ENCODE measurements around the gene HES5.
A peak's percentile ranks its signal among the peaks of the same experiment; 100 is the strongest.
"Not testable (repeated sequence)": the region's sequence is repeated elsewhere in the genome, so short reads cannot be mapped to it uniquely, and the experiment has no call there.

HES5 gene

DNA sequence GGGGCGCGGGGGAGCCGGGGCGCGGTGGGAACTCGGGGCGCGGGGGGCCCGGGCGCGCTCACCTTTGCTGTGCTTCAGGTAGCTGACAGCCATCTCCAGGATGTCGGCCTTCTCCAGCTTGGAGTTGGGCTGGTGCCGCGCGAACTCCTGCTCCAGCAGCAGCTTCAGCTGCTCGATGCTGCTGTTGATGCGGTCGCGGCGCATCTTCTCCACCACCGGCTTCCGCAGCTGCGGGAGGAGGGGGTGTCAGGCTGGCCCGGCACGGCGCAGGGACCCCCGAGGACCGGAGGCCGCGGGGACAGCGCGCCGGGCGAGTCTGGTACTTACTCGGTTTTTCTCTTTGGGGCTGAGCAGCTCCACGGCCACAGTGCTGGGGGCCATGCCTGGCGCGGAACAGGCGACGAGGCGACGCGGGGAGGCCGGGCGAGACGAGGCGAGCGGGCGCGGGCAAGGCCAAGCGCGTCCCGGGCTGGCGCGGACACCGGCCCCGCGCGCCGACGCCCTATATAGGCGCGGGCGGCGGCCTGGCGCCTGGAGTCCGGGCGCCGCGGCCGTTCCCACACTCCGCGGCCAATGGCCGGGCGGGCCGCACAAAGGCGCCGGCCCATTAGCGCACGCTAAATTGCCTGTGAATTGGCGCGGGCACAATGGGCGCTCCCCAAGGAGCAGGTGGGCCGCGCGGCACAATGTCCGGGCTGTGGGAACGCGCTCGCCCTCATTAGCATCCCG lies at the start of gene HES5:
Gene HES5, minus strand, starts transcription at position 480 of the 729 bp plus-strand sequence. Its CDS starts 99 bp downstream, at position 381.
- no peak for DNase-seq (ENCODE audit: low spot score)

GRCh38 chr1:2578758-2579118 lies 48.7 kb upstream of the HES5 start:
- no peak for FAIRE-seq

More for the DNA sequence above, at the start of gene HES5:
- FAIRE-seq = no peak

GRCh38 chr1:2577565-2578075 lies 47.6 kb upstream of the HES5 start:
- DNase-seq (ENCODE audit: low spot score); FAIRE-seq: not testable (repeated sequence)

More at GRCh38 chr1:2578758-2579118, 48.7 kb upstream of the HES5 start:
- no peak for DNase-seq (ENCODE audit: low spot score)

DNA sequence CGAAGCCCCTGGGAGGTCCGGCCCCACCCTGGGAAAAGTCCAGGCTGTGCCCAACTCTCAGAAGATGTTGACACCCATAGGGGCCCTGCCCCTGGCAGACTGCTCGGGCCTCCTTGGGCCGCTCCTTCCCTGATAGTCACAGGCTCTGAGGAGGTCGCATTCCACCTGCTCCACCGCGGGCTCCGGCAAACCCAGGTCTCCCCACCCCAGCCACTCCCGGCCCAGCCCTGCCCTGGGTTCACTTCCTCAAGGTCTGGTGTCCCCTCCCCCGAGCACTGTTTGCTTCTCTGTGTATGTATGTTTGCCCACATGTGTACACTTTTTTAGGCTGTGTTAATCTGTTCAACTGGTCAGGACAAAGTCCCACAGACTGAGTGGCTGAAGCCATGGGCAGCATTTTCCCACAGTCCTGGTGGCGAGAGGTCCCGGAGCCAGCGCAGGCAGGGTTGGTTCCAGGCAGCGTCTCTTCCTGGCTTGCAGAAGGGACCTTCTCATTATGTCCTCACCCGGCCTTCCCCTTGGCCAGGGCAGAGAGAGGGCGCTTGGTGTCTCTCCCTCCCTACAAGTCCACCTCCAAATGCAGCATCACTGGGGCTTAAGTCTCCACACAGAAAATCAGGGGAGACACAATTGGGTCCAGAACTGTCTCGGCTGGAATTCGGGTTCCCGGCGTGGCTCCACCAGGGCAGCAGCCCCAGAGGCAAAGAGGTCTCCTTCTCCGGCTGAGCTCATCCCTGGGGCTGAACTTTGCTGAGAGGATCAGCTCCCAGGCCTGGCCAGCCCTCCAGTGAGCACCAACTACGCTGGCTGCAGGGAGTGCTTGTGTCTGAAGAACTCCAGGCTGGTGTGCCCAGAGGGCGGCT lies 46.0 kb upstream of the HES5 start:
- DNase-seq (ENCODE audit: low spot score) (no peak), FAIRE-seq (no peak)

DNA sequence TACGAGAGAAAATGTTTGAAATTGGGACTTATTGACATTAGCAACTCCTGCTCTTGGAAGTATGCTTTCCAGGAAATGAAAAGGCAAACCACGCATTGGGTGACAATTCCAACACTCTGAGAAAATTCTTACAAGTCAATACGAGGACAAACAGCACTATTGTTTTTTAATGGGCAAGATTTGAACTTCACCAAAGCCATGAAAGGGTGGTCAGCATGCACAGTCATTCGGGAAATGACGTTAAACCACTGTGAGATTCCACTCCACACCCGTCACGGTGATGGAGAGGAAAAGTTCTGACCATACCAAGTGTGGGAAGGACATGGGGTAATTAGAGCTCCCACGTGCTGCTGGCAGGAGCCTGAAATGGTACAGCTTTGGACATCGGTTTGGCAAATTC lies 44.3 kb upstream of the HES5 start:
- no peak for DNase-seq (ENCODE audit: low spot score)
- no peak for FAIRE-seq

- FAIRE-seq (no peak), DNase-seq (ENCODE audit: low spot score) (no peak)
Measured at GRCh38 chr1:2573250-2573920, 43.3 kb upstream of the HES5 start.

GRCh38 chr1:2571348-2571747 lies 41.3 kb upstream of the HES5 start:
- no peak for FAIRE-seq
- no peak for DNase-seq (ENCODE audit: low spot score)

DNA sequence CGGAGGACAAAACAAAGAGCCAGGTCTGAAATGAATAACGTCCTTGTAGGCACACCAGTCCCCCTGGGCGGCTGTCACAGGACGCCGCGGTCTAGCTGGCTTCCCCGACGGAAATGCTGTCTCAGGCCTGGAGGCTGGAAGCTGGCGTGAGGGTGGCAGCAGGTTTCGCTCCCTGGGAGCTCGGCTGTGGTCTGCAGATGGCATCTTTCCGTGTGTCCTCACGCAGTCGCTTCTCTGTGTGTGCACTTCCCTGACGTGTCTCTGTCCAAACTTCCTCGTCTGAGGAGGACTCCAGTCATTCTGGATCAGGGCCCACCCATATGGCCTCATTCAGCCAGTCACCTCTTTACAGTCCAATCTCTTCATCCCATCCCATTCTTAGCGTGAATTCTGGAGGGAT lies 40.3 kb upstream of the HES5 start:
- DNase-seq (ENCODE audit: low spot score) (no peak), FAIRE-seq (no peak)

- FAIRE-seq = not testable (repeated sequence)
Measured at GRCh38 chr1:2569703-2570102, 39.6 kb upstream of the HES5 start.

DNA sequence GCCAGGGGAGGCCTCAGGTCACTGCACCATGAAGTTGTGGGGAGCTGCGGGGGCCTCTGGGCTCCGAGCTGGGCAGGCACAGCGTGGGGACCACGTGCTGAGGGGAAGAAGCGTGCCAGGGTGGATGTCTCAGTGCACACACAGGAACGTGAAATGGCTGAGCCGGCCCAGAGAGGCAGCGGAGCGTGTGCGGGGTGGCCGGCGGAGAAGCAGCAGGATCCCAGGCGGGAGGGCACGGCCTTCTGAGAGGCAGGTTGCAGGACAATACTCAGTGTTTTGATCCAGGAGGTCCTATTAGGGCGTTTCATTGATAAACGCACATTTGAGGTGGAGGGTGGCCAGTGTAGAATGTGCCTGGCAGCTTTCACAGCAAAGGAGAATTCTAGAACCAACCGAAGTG lies 39.0 kb upstream of the HES5 start:
- DNase-seq (ENCODE audit: low spot score) = no peak
- FAIRE-seq = no peak

More at GRCh38 chr1:2569703-2570102, 39.6 kb upstream of the HES5 start:
- not testable (repeated sequence) for DNase-seq (ENCODE audit: low spot score)

DNA sequence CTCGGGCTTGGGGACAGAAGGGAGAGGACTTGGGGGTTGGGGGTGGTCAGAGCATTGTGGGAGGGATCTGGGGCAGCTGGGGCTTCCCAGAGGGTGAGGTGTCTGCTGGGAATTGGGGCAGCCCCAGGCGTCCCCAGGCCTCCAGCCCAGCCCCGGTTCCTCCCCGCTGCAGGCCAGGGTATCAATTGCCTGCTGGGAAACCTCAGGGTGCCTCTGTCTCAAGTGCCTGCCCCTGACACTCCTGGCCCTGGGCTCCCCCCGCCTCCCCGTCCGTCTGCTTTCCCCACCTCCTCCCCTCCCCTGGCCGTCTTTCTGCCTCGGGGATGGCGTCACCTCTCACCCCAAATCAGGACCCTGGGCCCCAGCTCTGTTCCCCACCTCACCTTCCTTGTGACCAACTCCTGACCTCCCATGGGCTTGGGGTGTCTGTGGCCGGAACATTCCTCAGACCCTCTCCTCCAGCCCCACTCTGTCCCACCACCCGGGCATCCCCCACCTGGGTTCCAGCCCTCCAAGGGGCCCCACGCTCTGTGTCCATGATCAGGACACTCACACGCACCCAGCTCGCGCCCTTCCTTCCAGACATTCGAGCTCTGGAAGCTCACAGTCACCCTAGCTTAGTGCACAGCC lies 38.2 kb upstream of the HES5 start:
- not testable (repeated sequence) for FAIRE-seq; DNase-seq (ENCODE audit: low spot score)

- DNase-seq (ENCODE audit: low spot score) (no peak), FAIRE-seq (no peak)
Measured at GRCh38 chr1:2567083-2567679, 37.1 kb upstream of the HES5 start.

GRCh38 chr1:2566101-2567045 lies 36.3 kb upstream of the HES5 start:
- FAIRE-seq (no peak), DNase-seq (ENCODE audit: low spot score) (peak; percentile 44)

DNA sequence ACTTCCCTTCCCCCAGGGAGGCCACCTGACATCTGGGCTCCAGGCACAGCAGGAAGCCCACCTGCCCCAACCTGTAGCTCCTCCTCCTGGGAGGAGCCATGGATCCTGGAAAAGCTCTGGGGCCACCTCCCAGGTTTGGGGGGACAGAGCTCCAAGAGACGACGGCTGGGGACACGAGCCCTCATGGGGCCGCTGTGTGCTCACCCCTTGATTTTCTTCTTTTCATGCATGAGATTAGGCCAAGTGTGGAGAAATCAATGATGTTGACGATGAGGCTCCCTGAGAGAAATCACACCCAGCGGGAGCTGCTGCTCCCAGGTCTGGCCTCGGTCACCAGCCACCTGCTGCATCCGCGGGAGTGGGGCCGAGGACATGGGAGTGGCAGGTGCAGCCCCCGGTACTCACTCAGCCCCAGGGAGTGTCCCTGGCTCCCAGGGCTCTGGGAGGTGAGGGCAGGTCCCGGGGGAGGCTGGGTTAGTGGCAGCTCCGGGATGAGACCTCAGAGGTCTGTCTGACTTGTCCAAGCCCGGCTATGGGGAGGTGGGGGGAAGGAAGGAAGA lies 34.8 kb upstream of the HES5 start:
- DNase-seq (ENCODE audit: low spot score) = no peak
- no peak for FAIRE-seq

- DNase-seq (ENCODE audit: low spot score) (no peak), FAIRE-seq (no peak)
Measured at GRCh38 chr1:2564006-2564814, 34.1 kb upstream of the HES5 start.

GRCh38 chr1:2563205-2563604 lies 33.1 kb upstream of the HES5 start:
- DNase-seq (ENCODE audit: low spot score) = no peak

GRCh38 chr1:2561898-2562895 lies 32.1 kb upstream of the HES5 start:
- DNase-seq (ENCODE audit: low spot score) (no peak), FAIRE-seq (no peak)

More at GRCh38 chr1:2563205-2563604, 33.1 kb upstream of the HES5 start:
- FAIRE-seq = no peak
